H1 (cell line): ENCODE data around the gene GULP1. TPM values are rescaled to one million over a fixed set of nuclear protein-coding genes. Genes with fewer than 3 reads are reported as not detected.

ENCODE experiments used
- CHD7 ChIP-seq: fragments of 300-600 bp; sonication (generic); IDR thresholded peaks from 2 replicates; pipeline ENCODE4 v1.7.1; 2012; ENCODE audit warnings: low read length, moderate library complexity, mild to moderate bottlenecking, inconsistent platforms; ENCODE audit not compliant: insufficient replicate concordance
- GABPA ChIP-seq: IDR thresholded peaks from 2 replicates; pipeline ENCODE4 v1.6.1; 2011; ENCODE audit warnings: mild to moderate bottlenecking, low read length, moderate library complexity, borderline replicate concordance; ENCODE audit not compliant: insufficient read depth
- SIX5 ChIP-seq: IDR thresholded peaks from 2 replicates; pipeline ENCODE4 v1.6.1; 2011; ENCODE audit warnings: mild to moderate bottlenecking, low read depth, low read length
- USF2 ChIP-seq: IDR thresholded peaks from 2 replicates; pipeline ENCODE4 v1.6.1; 2011; ENCODE audit warnings: low read length, improper control_type of control experiment
- polyA plus RNA-seq, 7 experiments: library from polyadenylated mRNA; depleted of rRNA in 3 of 7; stranded (reverse) in 5 of 7; unstranded in 2 of 7; fragments of >200 nt in 5 of 7; fragments of 200-250 nt in 2 of 7; gene quantifications; 1 replicate in 5 of 7; 2 replicates in 1 of 7; 4 replicates in 1 of 7; pipeline versions ENCODE4 v1.2.1 to v1.2.3, GENCODE V29; 2011 to 2013; ENCODE audit warnings: missing spikeins in 2 of 7, mixed read lengths in 2 of 7
- total RNA-seq: library from RNA; stranded (reverse); fragmentation: NEBNext Ultra II Directional; extraction: Animal tissue kit (Norgen Biotek cat#: 25700); gene quantifications from 2 replicates; pipeline ENCODE4 v1.2.1, GENCODE V29; 2021

Gene GULP1
- total and polyA plus RNA-seq, 2 of the 8 experiments (the other 6 are each of a cell fraction or from before 2014, with no cell fraction given), result 69.7 to 139 TPM

DNA sequence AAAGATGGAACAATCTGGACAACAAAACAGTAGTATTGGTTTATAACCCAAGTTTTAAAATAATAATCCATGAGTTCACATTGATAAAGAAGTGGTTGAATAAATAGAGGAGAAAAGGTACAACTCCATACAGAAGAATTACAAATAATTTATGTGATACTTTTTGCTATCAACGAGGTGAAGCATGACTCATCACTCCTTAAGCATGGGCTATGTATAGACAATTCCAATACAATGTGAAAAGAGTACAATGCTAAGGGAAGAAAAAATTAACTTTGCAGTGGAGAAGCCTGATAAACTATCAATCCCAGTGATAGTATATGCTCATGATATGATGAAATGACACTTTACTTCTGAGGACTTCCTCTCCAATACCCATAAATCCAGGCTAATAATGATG is 312.9 kb downstream of the GULP1 start (continued):
- TF ChIP-seq CHD7 (no peak), GABPA (no peak), SIX5 (no peak), USF2 (no peak)
